ENCODE results near the gene DLG1.

Gene DLG1

GRCh38 chr3:197136744-197137143, 161.7 kb downstream of the DLG1 start:
- H3K27me3 ChIP-seq (ENCODE audit: insufficient read depth, insufficient read length), result no peaks in the 10 kb centered on the region
- H3K9me3 ChIP-seq (ENCODE audit: insufficient read depth, low read length), result peaks cover 11% of the 10 kb centered on the region
- no peak overlapping the region for H3K9ac ChIP-seq (ENCODE audit: insufficient read length, low read depth)
- no peak for DNase-seq (ENCODE audit: low read depth, low spot score)
- TF ChIP-seq ZNF274 (IDR thresholded peaks at IDR 0.05; ENCODE audit: low read depth, low read length) (no peak), SUZ12 (IDR thresholded peaks at IDR 0.05; ENCODE audit: extremely low read depth, insufficient read depth, insufficient read length) (no peak), YY1 (IDR thresholded peaks at IDR 0.05; ENCODE audit: insufficient read depth, insufficient read length) (no peak)
- H3K4me1 ChIP-seq (ENCODE audit: insufficient read depth, insufficient read length), result no peaks in the 10 kb centered on the region
- peaks cover 60% of the 10 kb centered on the region for H3K36me3 ChIP-seq (ENCODE audit: insufficient read depth, insufficient read length, low read length)
- no peak overlapping the region for H3K4me3 ChIP-seq (ENCODE audit: insufficient read length, low read depth)

- no peak for TF ChIP-seq ZNF274 (IDR thresholded peaks at IDR 0.05; ENCODE audit: low read depth, low read length)
- TF ChIP-seq YY1 (IDR thresholded peaks at IDR 0.05; ENCODE audit: insufficient read depth, insufficient read length), result no peak
- no peak for TF ChIP-seq SUZ12 (IDR thresholded peaks at IDR 0.05; ENCODE audit: extremely low read depth, insufficient read depth, insufficient read length)
- peaks cover 62% of the 10 kb centered on the region for H3K36me3 ChIP-seq (ENCODE audit: insufficient read depth, insufficient read length, low read length)
- no peak for DNase-seq (ENCODE audit: low read depth, low spot score)
- H3K27me3 ChIP-seq (ENCODE audit: insufficient read depth, insufficient read length), result no peaks in the 10 kb centered on the region
- H3K9ac ChIP-seq (ENCODE audit: insufficient read length, low read depth), result no peak overlapping the region
- peaks cover 11% of the 10 kb centered on the region for H3K9me3 ChIP-seq (ENCODE audit: insufficient read depth, low read length)
- H3K4me3 ChIP-seq (ENCODE audit: insufficient read length, low read depth), result no peak overlapping the region
- no peaks in the 10 kb centered on the region for H3K4me1 ChIP-seq (ENCODE audit: insufficient read depth, insufficient read length)
These were observed 163.2 kb downstream of the DLG1 start for GRCh38 chr3:197135212-197135611.

DNA sequence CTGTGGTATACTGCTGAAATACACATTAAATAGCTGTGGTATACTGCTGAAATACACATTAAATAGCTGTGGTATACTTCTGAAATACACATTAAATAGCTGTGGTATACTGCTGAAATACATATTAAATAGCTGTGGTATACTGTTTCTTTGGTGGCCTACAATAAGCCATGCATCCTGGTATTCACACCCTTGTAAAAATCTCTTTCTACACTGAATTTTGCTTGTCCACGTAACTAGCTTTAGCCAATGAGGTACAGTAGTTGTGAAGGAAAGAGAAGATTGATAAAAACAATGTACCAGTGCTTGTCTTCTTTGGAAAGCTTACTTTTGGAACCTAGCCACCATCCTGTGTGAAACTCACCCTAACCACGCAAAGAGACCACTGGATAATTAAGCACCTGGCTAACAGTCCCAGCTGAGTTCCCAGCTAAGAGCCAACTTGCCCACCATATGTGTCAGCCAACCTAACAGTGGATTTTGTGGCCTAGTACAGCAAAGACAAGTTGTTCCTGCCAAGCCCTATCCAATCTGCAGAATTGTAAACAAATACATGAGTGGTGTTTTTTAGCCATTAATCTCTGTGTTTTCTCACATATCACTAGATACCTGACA, 165.4 kb downstream of the DLG1 start:
- TF ChIP-seq SUZ12 (IDR thresholded peaks at IDR 0.05; ENCODE audit: extremely low read depth, insufficient read depth, insufficient read length) (no peak), ZNF274 (IDR thresholded peaks at IDR 0.05; ENCODE audit: low read depth, low read length) (no peak), YY1 (IDR thresholded peaks at IDR 0.05; ENCODE audit: insufficient read depth, insufficient read length) (no peak)
- Histone ChIP-seq H3K9ac (ENCODE audit: insufficient read length, low read depth) (no peak overlapping the region), H3K4me1 (ENCODE audit: insufficient read depth, insufficient read length) (no peaks in the 10 kb centered on the region), H3K9me3 (ENCODE audit: insufficient read depth, low read length) (peaks cover 11% of the 10 kb centered on the region), H3K27me3 (ENCODE audit: insufficient read depth, insufficient read length) (no peaks in the 10 kb centered on the region), H3K4me3 (ENCODE audit: insufficient read length, low read depth) (no peak overlapping the region), H3K36me3 (ENCODE audit: insufficient read depth, insufficient read length, low read length) (peaks cover 54% of the 10 kb centered on the region)
- no peak for DNase-seq (ENCODE audit: low read depth, low spot score)

- no peak overlapping the region for H3K9ac ChIP-seq (ENCODE audit: insufficient read length, low read depth)
- H3K4me3 ChIP-seq (ENCODE audit: insufficient read length, low read depth), result no peak overlapping the region
- no peaks in the 10 kb centered on the region for H3K9me3 ChIP-seq (ENCODE audit: insufficient read depth, low read length)
- TF ChIP-seq ZNF274 (IDR thresholded peaks at IDR 0.05; ENCODE audit: low read depth, low read length) (no peak), SUZ12 (IDR thresholded peaks at IDR 0.05; ENCODE audit: extremely low read depth, insufficient read depth, insufficient read length) (no peak), YY1 (IDR thresholded peaks at IDR 0.05; ENCODE audit: insufficient read depth, insufficient read length) (no peak)
- DNase-seq (ENCODE audit: low read depth, low spot score), result no peak
- H3K36me3 ChIP-seq (ENCODE audit: insufficient read depth, insufficient read length, low read length), result peaks cover 15% of the 10 kb centered on the region
- H3K4me1 ChIP-seq (ENCODE audit: insufficient read depth, insufficient read length), result no peaks in the 10 kb centered on the region
- H3K27me3 ChIP-seq (ENCODE audit: insufficient read depth, insufficient read length), result no peaks in the 10 kb centered on the region
These were observed 172.8 kb downstream of the DLG1 start for GRCh38 chr3:197125636-197126035.

GRCh38 chr3:197124713-197125112, 173.7 kb downstream of the DLG1 start:
- TF ChIP-seq ZNF274 (IDR thresholded peaks at IDR 0.05; ENCODE audit: low read depth, low read length) (no peak), SUZ12 (IDR thresholded peaks at IDR 0.05; ENCODE audit: extremely low read depth, insufficient read depth, insufficient read length) (no peak), YY1 (IDR thresholded peaks at IDR 0.05; ENCODE audit: insufficient read depth, insufficient read length) (no peak)
- Histone ChIP-seq H3K27me3 (ENCODE audit: insufficient read depth, insufficient read length) (no peaks in the 10 kb centered on the region), H3K4me3 (ENCODE audit: insufficient read length, low read depth) (no peak overlapping the region), H3K36me3 (ENCODE audit: insufficient read depth, insufficient read length, low read length) (peaks cover 7% of the 10 kb centered on the region), H3K9ac (ENCODE audit: insufficient read length, low read depth) (no peak overlapping the region), H3K4me1 (ENCODE audit: insufficient read depth, insufficient read length) (no peaks in the 10 kb centered on the region), H3K9me3 (ENCODE audit: insufficient read depth, low read length) (no peaks in the 10 kb centered on the region)
- no peak for DNase-seq (ENCODE audit: low read depth, low spot score)

GRCh38 chr3:197122394-197122793, 176.0 kb downstream of the DLG1 start:
- Histone ChIP-seq H3K9me3 (ENCODE audit: insufficient read depth, low read length) (no peaks in the 10 kb centered on the region), H3K36me3 (ENCODE audit: insufficient read depth, insufficient read length, low read length) (peaks cover 9% of the 10 kb centered on the region)

DNA sequence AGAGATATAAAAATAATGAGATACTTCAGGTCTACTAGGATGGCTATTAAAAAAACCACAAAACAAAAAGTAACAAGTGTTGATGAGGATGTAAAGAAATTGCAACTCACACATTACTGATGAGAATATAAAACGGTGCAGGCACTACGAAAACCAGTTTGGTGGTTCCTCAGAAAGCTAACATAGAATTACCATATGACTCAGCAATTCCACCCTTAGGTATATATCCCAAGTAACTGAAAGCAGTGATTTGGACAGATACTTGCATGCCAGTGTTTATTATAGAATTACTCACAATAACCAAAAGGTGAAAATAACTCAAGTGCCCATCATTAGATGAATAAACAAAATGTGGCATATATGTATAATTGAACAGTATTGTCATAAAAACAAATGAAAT, 181.3 kb downstream of the DLG1 start:
- TF ChIP-seq ZNF274 (IDR thresholded peaks at IDR 0.05; ENCODE audit: low read depth, low read length), result no peak
- no peak for TF ChIP-seq YY1 (IDR thresholded peaks at IDR 0.05; ENCODE audit: insufficient read depth, insufficient read length)
- no peak for TF ChIP-seq SUZ12 (IDR thresholded peaks at IDR 0.05; ENCODE audit: extremely low read depth, insufficient read depth, insufficient read length)
- Histone ChIP-seq H3K9ac (ENCODE audit: insufficient read length, low read depth) (no peak overlapping the region), H3K9me3 (ENCODE audit: insufficient read depth, low read length) (no peaks in the 10 kb centered on the region), H3K4me3 (ENCODE audit: insufficient read length, low read depth) (no peak overlapping the region), H3K27me3 (ENCODE audit: insufficient read depth, insufficient read length) (no peaks in the 10 kb centered on the region), H3K4me1 (ENCODE audit: insufficient read depth, insufficient read length) (no peaks in the 10 kb centered on the region), H3K36me3 (ENCODE audit: insufficient read depth, insufficient read length, low read length) (peaks cover 18% of the 10 kb centered on the region)
- DNase-seq (ENCODE audit: low read depth, low spot score), result no peak

More at GRCh38 chr3:197122394-197122793, 176.0 kb downstream of the DLG1 start:
- no peak overlapping the region for H3K4me3 ChIP-seq (ENCODE audit: insufficient read length, low read depth)
- no peaks in the 10 kb centered on the region for H3K4me1 ChIP-seq (ENCODE audit: insufficient read depth, insufficient read length)
- H3K9ac ChIP-seq (ENCODE audit: insufficient read length, low read depth), result no peak overlapping the region
- TF ChIP-seq ZNF274 (IDR thresholded peaks at IDR 0.05; ENCODE audit: low read depth, low read length), result no peak
- TF ChIP-seq YY1 (IDR thresholded peaks at IDR 0.05; ENCODE audit: insufficient read depth, insufficient read length), result no peak
- TF ChIP-seq SUZ12 (IDR thresholded peaks at IDR 0.05; ENCODE audit: extremely low read depth, insufficient read depth, insufficient read length), result no peak
- DNase-seq (ENCODE audit: low read depth, low spot score), result no peak
- no peaks in the 10 kb centered on the region for H3K27me3 ChIP-seq (ENCODE audit: insufficient read depth, insufficient read length)
